Stimulated activated naive B cell treated with anti-CD40 and anti-IgM and Interleukin-4, amounts not matched to agents 10 μg/mL and 1 μg/mL and 100 μg/mL, for 72 hours (primary cell): ENCODE measurements around the gene GLP2R.

Experiments
- ATAC-seq, 2 donors: fragments of 150-1000 bp; cut with Tn5 transposase; replicated peaks; 2 replicates each; pipeline ENCODE4 v1.10.0; 2021; ENCODE audit warnings: moderate library complexity in 1 of 2
- DNase-seq: peaks from one replicate; pipeline ENCODE4 v3.0.0; 2021
- H3K27ac Mint-ChIP-seq: one replicate; pipeline ENCODE4 v1.8.0; 2022; ENCODE audit warnings: mild to moderate bottlenecking, mixed read lengths
- H3K27me3 Mint-ChIP-seq, 2 donors: one replicate each; pipeline ENCODE4 v1.8.0; 2022; ENCODE audit warnings: mixed read lengths in 2 of 2
- H3K36me3 Mint-ChIP-seq, 2 donors: one replicate each; pipeline ENCODE4 v1.8.0; 2022; ENCODE audit warnings: mixed read lengths in 2 of 2, mild to moderate bottlenecking in 1 of 2
- H3K4me1 Mint-ChIP-seq, 2 donors: one replicate each; pipeline ENCODE4 v1.8.0; 2022; ENCODE audit warnings: mixed read lengths in 2 of 2, mild to moderate bottlenecking in 1 of 2
- H3K4me3 Mint-ChIP-seq, 2 donors: one replicate each; pipeline ENCODE4 v1.8.0; 2022; ENCODE audit warnings: mild to moderate bottlenecking in 2 of 2, mixed read lengths in 2 of 2, moderate library complexity in 1 of 2
- H3K9me3 Mint-ChIP-seq, 2 donors: one replicate each; pipeline ENCODE4 v1.8.0; 2022; ENCODE audit warnings: mixed read lengths in 2 of 2, mild to moderate bottlenecking in 1 of 2

The GLP2R gene

DNA sequence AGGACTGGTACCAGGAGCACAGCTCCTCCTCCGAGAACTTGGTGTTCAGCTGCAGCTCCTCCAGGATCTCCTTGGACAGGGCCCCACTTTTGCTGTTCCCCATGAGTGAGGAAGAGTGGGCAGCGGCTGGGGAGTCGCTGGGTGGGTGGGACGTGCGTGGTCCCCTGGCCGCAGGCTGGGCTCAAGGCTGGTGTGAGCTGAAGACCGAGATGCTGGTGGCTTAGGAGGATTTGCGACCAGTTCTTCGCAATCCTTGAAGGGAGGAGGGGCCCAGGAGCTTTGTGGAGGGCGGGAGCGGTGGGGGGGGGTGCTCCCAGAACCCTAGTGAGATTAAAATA lies 79.3 kb downstream of the GLP2R start, which contains the start of gene RCVRN:
TSS of gene RCVRN (minus strand) at position 194 of the 338 bp plus-strand sequence. CDS start at position 103, 91 bp downstream.
- ATAC-seq (no peak), DNase-seq (no peak)
- Mint-ChIP-seq H3K27me3 (peaks cover 10 to 21% of the 10 kb centered on the region in 2 donors), H3K36me3 (peaks cover 0 to 1% of the 10 kb centered on the region in 2 donors), H3K9me3 (no peaks in the 10 kb centered on the region), H3K4me1 (no peaks in the 10 kb centered on the region), H3K27ac (no peak within 1 kb of the TSS), H3K4me3 (no peak within 1 kb of the TSS)

DNA sequence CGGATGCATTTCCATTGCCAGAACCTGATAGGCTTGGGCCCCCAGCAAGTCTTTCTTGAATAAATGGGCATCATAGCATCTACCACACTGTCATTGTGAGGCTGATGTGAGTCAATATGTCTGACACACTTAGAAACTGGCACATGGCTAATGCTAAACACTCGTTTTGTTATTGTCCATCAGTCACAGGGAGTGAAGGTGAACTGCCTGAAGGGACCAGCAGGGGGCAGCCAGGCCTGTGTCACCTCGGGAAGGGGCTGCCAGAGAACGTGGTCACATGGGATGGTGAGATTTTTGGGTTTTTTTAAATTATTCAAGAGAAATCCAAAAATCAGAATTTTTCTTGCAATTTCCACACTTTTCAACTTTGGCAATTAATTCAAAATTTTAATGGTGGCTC lies 80.2 kb downstream of the GLP2R start:
- H3K9me3 Mint-ChIP-seq, result no peaks in the 10 kb centered on the region
- H3K27me3 Mint-ChIP-seq, result peaks cover 10 to 13% of the 10 kb centered on the region in 2 donors
- H3K4me1 Mint-ChIP-seq, result no peaks in the 10 kb centered on the region
- peaks cover 0 to 1% of the 10 kb centered on the region in 2 donors for H3K36me3 Mint-ChIP-seq
- H3K27ac Mint-ChIP-seq, result no peak overlapping the region
- H3K4me3 Mint-ChIP-seq, result no peak overlapping the region
- ATAC-seq (peak; percentile 73 to 85), DNase-seq (peak; percentile 25)

DNA sequence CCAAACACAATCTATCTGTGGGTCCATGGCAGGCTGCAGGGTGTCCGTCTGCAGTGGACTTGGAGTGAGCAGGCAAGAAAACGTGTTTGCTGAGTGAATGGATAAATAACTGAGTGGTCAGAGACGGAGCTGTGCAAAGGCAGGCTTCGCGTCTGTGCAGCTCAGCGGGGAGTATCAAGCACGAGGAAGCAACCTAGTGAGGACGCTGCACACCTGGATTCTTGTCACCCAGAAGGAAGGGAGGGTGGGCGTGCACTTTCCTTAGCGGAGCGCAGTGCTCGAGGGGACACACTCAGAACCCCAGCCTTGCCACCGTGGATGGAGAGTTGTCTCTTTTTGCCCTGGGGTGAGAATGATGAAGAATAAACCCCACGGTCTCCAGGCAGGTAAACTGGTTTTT lies 80.9 kb downstream of the GLP2R start:
- H3K36me3 Mint-ChIP-seq, result peaks cover 0 to 1% of the 10 kb centered on the region in 2 donors
- DNase-seq (no peak), ATAC-seq (no peak)
- H3K4me3 Mint-ChIP-seq, result no peak overlapping the region
- peaks cover 6 to 8% of the 10 kb centered on the region in 2 donors for H3K27me3 Mint-ChIP-seq
- no peaks in the 10 kb centered on the region for H3K4me1 Mint-ChIP-seq
- H3K27ac Mint-ChIP-seq, result no peak overlapping the region
- no peaks in the 10 kb centered on the region for H3K9me3 Mint-ChIP-seq

DNA sequence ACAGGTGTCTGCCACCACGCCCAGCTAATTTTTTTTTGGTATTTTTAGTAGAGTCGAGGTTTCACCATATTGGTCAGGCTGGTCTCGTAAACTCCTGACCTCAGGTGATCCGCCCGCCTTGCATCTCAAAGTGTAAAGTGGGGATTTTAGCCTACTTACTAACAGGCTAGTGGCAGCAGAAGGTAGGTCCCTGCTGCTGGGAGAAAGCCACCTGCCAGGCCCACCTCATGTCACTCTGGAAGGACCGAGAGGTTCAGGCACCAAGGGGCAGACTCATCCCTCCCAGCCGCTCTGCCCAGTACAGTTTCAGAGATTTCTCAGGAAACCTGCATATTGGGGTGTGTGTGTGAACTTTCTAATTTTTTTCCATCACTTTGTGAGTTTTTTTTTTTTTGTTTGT lies 81.4 kb downstream of the GLP2R start:
- Mint-ChIP-seq H3K27ac (no peak overlapping the region), H3K4me1 (no peaks in the 10 kb centered on the region), H3K36me3 (peaks cover 0 to 1% of the 10 kb centered on the region in 2 donors), H3K9me3 (no peaks in the 10 kb centered on the region), H3K4me3 (no peak overlapping the region), H3K27me3 (peaks cover 2 to 3% of the 10 kb centered on the region in 2 donors)
- no peak for DNase-seq
- ATAC-seq, result no peak

DNA sequence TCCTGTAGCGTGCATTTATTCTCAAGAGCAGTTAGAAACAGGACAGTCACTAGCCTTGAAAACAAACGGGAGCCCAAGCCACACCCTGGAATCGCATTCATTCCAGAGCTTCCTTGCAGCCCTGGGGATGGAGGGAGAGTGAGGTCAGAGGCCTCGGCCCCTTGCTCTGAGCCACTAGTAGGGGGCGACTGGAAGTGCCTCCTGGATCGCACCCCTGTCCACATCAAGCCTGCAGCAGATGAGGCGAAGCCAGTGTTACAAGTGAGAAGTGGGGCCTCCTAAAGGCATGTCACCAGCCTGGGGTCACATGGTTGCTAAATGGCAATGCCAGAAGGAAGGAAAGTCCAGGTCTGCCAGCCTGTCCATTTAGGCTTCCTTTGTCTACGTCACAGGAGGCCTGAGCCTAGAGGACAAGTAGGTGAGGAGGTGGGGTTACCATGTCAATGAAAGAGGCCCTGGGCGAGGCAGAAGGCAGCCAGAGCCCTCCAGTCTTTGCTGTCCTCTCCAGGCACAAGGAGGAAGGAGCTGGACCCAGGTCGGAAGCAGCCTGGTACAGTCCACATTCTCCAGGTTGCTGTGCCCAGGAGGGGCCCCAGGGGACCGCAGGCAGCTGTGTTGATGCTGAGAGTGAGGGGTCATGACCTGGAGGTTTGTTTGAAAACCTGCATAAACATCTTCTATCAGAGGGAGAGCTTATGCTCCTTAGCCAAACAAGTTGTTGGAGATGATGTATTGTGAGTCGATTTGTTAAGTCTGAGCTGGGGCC lies 82.3 kb downstream of the GLP2R start:
- ATAC-seq, result no peak
- Mint-ChIP-seq H3K27ac (no peak overlapping the region), H3K4me3 (no peak overlapping the region), H3K36me3 (peaks cover 0 to 1% of the 10 kb centered on the region in 2 donors), H3K9me3 (no peaks in the 10 kb centered on the region), H3K27me3 (no peaks in the 10 kb centered on the region), H3K4me1 (no peaks in the 10 kb centered on the region)
- no peak for DNase-seq

DNA sequence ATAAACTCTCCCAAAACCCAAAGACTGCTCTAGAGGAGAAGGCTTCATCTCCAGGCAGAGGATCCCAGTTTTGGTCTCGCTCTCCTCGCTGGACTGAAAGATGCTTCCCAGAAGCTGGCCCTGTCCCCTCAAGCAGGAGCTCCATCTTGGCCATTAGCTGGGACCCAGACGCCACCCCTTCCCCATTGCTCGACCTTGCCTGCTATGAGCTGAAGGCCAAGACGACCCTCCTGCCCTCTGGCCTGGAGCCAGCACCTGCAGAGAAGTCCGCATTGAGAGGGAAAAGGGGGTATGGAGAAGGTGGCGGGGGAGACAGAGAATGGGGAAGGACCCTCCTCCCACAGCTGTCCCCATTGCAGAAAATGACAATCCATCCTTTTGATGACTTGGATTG lies 82.9 kb downstream of the GLP2R start:
- ATAC-seq (no peak), DNase-seq (no peak)
- H3K36me3 Mint-ChIP-seq, result peaks cover 0 to 1% of the 10 kb centered on the region in 2 donors
- no peaks in the 10 kb centered on the region for H3K9me3 Mint-ChIP-seq
- H3K27me3 Mint-ChIP-seq, result no peaks in the 10 kb centered on the region
- H3K27ac Mint-ChIP-seq, result no peak overlapping the region
- H3K4me3 Mint-ChIP-seq, result no peak overlapping the region
- no peaks in the 10 kb centered on the region for H3K4me1 Mint-ChIP-seq

DNA sequence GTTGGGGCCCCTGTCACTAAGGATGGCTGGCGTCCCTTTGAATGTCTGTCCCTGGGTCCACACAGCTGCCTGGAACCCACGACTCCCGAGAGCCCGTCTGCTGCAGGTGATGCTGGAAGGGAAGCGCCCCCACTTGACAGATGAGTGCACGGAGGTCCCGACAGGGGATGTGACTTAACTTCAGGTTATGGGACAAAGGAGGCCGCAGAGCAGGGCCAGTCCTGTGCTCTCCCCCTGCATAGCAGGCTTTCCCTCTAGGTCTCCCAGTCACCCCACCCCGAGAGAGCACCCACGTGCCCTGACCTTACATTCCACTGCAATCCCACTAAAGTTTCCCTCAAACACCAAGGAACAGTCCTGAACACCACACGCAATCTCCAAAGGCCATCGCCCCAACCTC lies 85.4 kb downstream of the GLP2R start:
- ATAC-seq (no peak), DNase-seq (no peak)
- Mint-ChIP-seq H3K27me3 (no peaks in the 10 kb centered on the region), H3K9me3 (no peaks in the 10 kb centered on the region), H3K36me3 (peaks cover 8 to 12% of the 10 kb centered on the region in 2 donors), H3K27ac (no peak overlapping the region), H3K4me1 (no peaks in the 10 kb centered on the region), H3K4me3 (no peak overlapping the region)

DNA sequence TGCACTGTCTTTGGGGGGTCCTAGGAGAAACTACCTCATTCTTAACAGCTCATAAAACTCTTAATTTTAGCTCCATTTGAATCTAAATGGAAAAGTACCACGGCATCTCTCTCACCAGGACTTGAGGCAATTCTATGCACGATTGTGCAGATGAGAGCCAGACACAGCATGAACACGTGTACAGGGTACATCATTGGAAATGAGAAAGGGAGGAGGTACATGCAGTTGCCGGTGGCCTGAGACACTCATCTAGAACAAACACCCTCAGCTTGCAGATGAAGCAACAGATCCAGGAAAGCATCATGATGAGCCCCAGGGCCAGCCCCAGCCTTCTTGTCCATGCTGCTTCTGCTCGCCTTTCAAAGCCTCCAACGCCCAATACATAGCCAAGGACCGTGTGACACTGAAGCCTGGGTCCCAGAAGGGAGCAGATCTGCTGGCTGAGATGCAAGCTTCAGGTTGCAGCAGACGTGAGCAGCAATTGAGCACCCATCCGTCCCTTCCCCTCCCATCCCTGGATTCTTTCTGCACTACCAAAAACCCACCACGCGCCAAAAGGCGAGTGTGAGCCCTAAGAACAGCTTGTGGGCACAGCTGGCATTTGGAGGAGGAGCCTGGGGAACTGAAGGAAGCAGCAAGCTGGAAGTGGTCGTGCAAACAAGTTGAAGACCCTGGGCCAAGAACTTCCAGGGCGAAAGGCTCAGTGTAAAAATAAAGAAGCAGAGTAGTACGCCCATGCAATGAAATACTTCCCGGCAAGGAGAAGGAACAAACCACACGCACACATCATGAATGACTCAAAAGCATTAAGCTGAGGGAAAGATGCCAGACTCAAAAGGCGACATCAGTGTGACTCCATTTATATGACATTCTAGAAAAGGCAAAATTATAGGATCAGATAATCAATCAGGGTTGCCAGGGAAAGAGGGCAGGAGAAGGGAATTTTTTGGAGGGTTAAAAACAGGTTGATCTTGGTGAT lies 86.7 kb downstream of the GLP2R start:
- Mint-ChIP-seq H3K4me1 (no peaks in the 10 kb centered on the region), H3K27ac (no peak overlapping the region), H3K4me3 (no peak overlapping the region), H3K9me3 (no peaks in the 10 kb centered on the region), H3K27me3 (no peaks in the 10 kb centered on the region), H3K36me3 (peaks cover 18 to 21% of the 10 kb centered on the region in 2 donors)
- DNase-seq, result no peak
- ATAC-seq, result no peak

DNA sequence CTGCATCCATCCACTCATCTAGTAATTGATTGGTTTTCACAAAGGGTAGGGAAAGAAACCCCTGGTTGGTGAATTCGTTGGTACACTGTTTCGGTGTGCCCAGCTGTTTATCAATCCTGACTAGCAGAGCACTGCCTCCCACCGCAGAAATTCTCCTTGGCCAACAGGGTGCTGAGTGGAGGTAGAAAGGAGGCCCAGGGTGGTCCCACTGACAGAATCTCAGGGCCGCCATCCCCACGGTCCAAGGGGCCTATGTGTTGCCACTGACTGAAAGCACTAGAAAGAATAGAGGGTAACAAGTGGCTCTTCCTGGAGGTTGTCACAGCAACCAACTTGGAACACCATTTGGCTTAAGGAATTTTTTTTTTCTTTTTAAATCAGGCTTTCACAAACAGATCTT lies 87.8 kb downstream of the GLP2R start:
- DNase-seq (no peak), ATAC-seq (no peak)
- peaks cover 18 to 23% of the 10 kb centered on the region in 2 donors for H3K36me3 Mint-ChIP-seq
- H3K27ac Mint-ChIP-seq, result no peak overlapping the region
- no peak overlapping the region for H3K4me3 Mint-ChIP-seq
- no peaks in the 10 kb centered on the region for H3K4me1 Mint-ChIP-seq
- H3K9me3 Mint-ChIP-seq, result no peaks in the 10 kb centered on the region
- H3K27me3 Mint-ChIP-seq, result no peaks in the 10 kb centered on the region

DNA sequence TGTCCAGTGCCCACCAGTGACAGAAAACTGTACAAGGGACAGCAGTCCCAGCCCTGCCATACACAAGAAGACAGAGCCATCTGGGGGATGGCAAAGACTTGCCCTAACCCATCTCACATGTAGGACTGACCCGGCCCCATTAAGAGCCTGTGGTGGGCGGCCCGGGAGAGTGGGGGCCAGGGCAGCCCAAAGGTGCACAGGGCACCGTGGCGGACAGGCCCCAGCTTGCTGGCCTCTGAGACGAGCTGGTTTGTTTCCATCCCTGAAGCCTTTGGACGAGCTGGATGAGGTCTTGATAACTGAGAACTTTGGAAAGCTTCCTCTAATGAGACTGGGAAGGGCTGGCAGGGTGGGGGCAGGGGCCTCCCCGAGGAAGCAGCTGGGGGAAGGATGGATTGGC lies 90.4 kb downstream of the GLP2R start:
- Mint-ChIP-seq H3K9me3 (no peaks in the 10 kb centered on the region), H3K27me3 (no peaks in the 10 kb centered on the region), H3K36me3 (peaks cover 26 to 30% of the 10 kb centered on the region in 2 donors), H3K27ac (no peak overlapping the region), H3K4me3 (no peak overlapping the region), H3K4me1 (no peaks in the 10 kb centered on the region)
- ATAC-seq (no peak), DNase-seq (no peak)

DNA sequence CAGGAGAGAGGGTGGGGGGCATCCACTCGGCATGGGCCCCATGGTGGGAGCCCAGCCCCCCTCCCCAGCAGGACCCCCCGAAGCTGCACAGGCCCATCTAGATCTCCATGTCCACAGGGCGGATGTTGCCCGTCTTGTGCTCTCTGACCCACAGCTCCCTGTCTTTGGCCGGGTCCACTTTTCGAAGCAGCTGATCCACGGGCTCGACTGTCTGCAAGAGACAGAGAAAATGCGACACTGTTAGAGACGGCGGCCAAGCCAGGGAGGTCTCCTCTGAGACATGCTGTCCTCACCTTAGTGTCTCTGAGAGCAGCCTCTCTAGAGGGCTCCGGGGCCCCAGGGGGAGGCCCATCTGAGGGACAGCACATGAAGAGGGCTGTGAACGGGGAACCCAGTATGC lies 91.4 kb downstream of the GLP2R start:
- H3K4me1 Mint-ChIP-seq, result no peaks in the 10 kb centered on the region
- peaks cover 29 to 30% of the 10 kb centered on the region in 2 donors for H3K36me3 Mint-ChIP-seq
- no peak for DNase-seq
- no peak overlapping the region for H3K4me3 Mint-ChIP-seq
- ATAC-seq, result no peak
- H3K27ac Mint-ChIP-seq, result no peak overlapping the region
- H3K27me3 Mint-ChIP-seq, result no peaks in the 10 kb centered on the region
- H3K9me3 Mint-ChIP-seq, result no peaks in the 10 kb centered on the region

DNA sequence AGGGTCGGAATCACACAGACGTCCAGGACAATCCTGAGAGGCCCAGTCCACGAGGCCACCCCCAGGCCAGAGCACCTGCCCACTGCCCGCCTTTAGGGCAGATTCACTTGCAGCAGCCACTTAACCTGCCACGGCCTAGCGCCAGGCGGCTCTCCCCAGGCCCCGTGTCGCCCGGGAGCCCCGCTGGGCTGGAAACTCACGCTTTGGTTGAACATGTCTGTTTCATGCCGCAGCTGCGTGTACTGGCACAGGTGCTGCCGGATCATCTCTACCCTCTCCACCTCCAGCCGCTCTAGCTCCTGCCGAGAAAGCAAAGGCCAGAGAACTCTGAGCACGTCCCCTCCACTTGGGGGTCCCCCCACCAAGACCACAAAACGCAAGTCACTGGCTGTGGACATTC lies 92.1 kb downstream of the GLP2R start:
- Mint-ChIP-seq H3K27ac (no peak overlapping the region), H3K36me3 (peaks cover 30 to 32% of the 10 kb centered on the region in 2 donors), H3K27me3 (no peaks in the 10 kb centered on the region), H3K4me1 (no peaks in the 10 kb centered on the region), H3K9me3 (no peaks in the 10 kb centered on the region), H3K4me3 (no peak overlapping the region)
- ATAC-seq (no peak), DNase-seq (no peak)

DNA sequence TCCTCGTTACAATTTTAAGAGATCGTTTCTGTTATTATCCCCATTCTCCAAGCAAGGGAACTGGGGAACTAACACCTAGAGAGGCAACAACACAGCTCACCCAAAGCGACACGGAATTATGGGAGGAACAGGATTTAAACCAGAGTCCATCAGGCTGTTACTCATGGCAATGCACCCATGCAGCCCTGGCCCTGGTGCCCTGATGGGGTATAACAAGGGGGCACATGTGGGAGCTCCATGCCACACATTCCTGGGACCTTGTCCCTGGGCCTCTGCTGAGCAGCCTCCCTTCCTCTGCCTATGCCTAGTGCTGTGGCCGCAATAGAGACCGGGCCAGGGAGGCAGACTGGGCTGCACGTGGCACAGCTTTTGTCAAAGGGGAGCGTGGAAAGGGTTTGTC lies 92.6 kb downstream of the GLP2R start:
- Mint-ChIP-seq H3K36me3 (peaks cover 30 to 34% of the 10 kb centered on the region in 2 donors), H3K27me3 (no peaks in the 10 kb centered on the region), H3K4me1 (no peaks in the 10 kb centered on the region), H3K27ac (no peak overlapping the region), H3K9me3 (no peaks in the 10 kb centered on the region), H3K4me3 (no peak overlapping the region)
- ATAC-seq (no peak), DNase-seq (no peak)

DNA sequence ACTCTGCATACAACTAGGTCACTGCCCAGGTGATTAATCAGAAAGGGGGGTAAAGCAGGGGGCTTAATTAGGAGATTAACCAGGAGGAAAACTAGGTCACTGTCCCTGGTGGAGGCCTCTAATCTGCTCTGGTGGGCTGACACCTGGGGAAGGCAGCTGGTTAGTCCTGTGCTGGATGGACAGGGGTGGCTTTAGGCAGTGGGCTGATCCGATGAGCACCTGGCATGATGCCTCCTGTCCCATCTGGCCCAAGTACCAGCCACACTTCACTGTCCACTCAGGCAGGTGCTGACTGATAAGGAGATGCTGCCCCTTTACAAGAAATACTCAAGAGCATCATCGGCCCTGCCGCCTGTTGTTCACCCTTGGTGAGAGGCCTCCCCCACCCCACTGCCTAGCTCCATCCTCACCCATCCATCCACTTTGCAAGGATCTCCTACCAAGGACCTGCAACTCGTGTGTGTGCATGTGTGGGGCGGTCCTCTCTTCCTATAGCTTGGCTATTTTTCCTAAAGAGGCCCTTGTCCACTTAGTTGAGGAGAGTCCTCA lies 93.2 kb downstream of the GLP2R start:
- ATAC-seq (no peak), DNase-seq (no peak)

More for the DNA sequence above, 93.2 kb downstream of the GLP2R start:
- Mint-ChIP-seq H3K4me1 (no peaks in the 10 kb centered on the region), H3K27me3 (no peaks in the 10 kb centered on the region), H3K36me3 (peaks cover 30 to 34% of the 10 kb centered on the region in 2 donors), H3K27ac (no peak overlapping the region), H3K9me3 (no peaks in the 10 kb centered on the region), H3K4me3 (no peak overlapping the region)
